ENCODE measurements around the gene GRB7.

GRB7 gene

DNA sequence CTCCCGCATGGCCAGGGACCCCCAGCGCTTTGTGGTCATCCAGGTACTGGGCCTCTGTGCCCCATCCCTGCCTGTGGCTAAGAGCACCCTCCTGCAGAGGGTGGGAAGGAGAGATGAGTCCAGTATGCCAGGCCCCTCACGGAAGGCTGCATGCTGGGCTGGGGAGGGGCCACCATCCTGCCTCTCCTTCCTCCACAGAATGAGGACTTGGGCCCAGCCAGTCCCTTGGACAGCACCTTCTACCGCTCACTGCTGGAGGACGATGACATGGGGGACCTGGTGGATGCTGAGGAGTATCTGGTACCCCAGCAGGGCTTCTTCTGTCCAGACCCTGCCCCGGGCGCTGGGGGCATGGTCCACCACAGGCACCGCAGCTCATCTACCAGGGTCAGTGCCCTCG is 11.1 kb upstream of the GRB7 start:
- TF ChIP-seq POLR2A (IDR thresholded peaks at IDR 0.05; ENCODE audit: low read depth, low read length) (no peak), POLR2AphosphoS5 (IDR thresholded peaks at IDR 0.05; ENCODE audit: low read depth, low read length) (peak; percentile 58; the same call in 1 of the 2 replicates), TAF1 (IDR thresholded peaks at IDR 0.05; ENCODE audit: borderline replicate concordance, low read depth, low read length) (no peak)
- no peak for DNase-seq (ENCODE audit: insufficient read length)
- FAIRE-seq, result no peak

DNA sequence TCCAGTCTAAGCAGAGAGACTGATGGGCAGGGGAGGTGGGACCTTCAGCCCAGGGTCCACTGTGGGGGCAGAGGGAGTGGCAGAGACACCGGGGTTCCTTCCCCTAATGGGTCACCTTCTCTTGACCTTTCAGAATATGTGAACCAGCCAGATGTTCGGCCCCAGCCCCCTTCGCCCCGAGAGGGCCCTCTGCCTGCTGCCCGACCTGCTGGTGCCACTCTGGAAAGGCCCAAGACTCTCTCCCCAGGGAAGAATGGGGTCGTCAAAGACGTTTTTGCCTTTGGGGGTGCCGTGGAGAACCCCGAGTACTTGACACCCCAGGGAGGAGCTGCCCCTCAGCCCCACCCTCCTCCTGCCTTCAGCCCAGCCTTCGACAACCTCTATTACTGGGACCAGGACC is 10.2 kb upstream of the GRB7 start:
- FAIRE-seq, result no peak
- no peak for TF ChIP-seq POLR2AphosphoS5 (IDR thresholded peaks at IDR 0.05; ENCODE audit: low read depth, low read length)
- no peak for TF ChIP-seq POLR2A (IDR thresholded peaks at IDR 0.05; ENCODE audit: low read depth, low read length)
- no peak for TF ChIP-seq TAF1 (IDR thresholded peaks at IDR 0.05; ENCODE audit: borderline replicate concordance, low read depth, low read length)
- DNase-seq (ENCODE audit: insufficient read length), result no peak

DNA sequence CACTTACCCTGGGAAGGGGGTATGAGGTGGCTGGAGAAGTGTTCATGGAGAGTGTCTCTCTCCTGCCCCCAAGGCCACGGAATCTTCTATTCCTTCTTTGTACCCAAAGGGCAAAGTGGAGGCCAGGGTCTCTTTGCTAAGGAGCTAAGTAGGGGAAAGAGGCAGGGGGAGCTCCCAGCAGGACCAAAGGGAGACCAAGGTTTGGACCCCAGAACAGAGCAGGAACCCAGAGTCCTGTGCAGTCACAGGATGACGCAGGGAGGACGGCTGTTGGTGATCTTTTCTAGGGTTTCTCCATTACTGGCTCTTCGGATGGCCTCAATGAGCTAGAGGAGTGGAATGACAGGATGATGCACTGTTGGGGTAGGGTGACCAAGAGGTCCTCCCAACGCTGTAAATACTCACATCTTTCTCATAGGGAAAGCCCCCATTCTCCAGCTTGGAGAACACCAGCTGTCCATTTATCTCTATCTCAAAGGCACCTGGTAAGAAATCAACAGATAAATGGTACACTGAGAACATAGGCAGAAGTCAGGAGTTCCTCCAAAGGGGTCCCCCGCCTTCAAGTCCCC is 8.4 kb upstream of the GRB7 start:
- TF ChIP-seq POLR2AphosphoS5 (IDR thresholded peaks at IDR 0.05; ENCODE audit: low read depth, low read length) (no peak), TAF1 (IDR thresholded peaks at IDR 0.05; ENCODE audit: borderline replicate concordance, low read depth, low read length) (no peak), POLR2A (IDR thresholded peaks at IDR 0.05; ENCODE audit: low read depth, low read length) (no peak)
- DNase-seq (ENCODE audit: insufficient read length) (no peak), FAIRE-seq (peak; percentile 50)

DNA sequence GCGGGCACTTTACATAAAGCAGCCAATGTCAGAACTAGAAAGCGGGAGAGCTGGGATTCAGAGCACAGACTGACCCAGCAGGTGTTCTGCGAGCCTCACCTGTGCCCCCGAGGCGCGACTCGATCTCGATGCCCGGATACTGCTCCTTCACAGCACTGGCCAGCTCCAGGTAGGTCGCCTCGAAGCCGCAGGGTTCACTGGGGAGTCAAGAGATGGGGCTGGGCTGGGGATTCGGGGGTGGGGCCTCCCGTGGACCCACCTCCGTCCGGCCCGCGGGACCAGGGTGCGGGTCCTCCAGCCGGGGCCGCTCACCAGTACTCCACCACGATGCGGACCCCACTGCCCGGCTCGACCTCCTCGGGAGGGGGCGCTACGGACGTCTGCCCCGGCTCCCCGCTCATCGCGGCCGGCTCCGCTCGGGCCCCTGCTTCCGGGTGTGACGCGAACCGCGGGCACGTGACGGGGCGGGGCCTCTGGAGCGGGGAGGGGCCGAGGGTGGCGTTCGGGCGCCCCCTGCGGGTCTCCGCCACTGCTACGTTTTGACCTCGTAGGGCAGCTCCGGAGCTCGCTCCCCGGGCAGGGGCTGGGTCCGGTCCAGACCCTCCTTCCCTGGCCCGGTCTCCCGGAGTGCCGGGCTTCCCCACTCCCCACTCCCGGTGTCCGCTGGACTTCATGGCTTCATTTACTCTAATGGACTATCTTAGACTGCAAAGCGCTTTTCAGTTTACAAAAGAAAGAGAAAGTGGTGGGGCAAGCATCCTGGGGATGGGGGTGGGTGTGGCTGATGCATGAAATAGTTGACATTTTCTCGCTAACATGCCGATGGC is 7.4 kb upstream of the GRB7 start, which contains the start of gene MIEN1:
TSS of gene MIEN1 (minus strand) at position 438 of the 827 bp plus-strand sequence. CDS start at position 401, 37 bp downstream.
- TF ChIP-seq POLR2A (IDR thresholded peaks at IDR 0.05; ENCODE audit: low read depth, low read length) (peak; percentile 90), POLR2AphosphoS5 (IDR thresholded peaks at IDR 0.05; ENCODE audit: low read depth, low read length) (peak; percentile 82), TAF1 (IDR thresholded peaks at IDR 0.05; ENCODE audit: borderline replicate concordance, low read depth, low read length) (0 out of 2 replicates have a peak, but pooled peaks have one; percentile 24)
- FAIRE-seq (peak; percentile 84), DNase-seq (ENCODE audit: insufficient read length) (peak; percentile 98)

DNA sequence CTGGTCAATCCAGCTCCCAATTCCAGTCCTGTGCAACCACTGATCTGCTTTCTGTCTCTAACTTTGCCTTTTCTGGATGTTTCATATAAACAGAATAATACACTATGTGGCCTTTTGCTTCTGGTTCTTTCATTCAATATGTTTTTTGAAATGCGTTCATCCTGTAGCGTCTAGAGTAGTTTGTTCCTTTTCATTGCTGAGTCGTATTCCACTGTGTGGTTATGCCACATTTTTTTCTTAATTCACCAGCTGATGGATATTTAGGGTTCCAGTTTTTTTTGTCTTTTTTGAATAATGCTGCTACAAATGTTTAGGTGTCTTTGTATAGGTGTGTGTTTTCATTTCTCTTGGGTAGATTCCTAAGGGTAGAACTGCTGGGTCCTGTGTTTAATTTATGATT is 5.2 kb upstream of the GRB7 start:
- TF ChIP-seq TAF1 (IDR thresholded peaks at IDR 0.05; ENCODE audit: borderline replicate concordance, low read depth, low read length), result no peak
- TF ChIP-seq POLR2A (IDR thresholded peaks at IDR 0.05; ENCODE audit: low read depth, low read length), result no peak
- TF ChIP-seq POLR2AphosphoS5 (IDR thresholded peaks at IDR 0.05; ENCODE audit: low read depth, low read length), result no peak
- FAIRE-seq (no peak), DNase-seq (ENCODE audit: insufficient read length) (no peak)

DNA sequence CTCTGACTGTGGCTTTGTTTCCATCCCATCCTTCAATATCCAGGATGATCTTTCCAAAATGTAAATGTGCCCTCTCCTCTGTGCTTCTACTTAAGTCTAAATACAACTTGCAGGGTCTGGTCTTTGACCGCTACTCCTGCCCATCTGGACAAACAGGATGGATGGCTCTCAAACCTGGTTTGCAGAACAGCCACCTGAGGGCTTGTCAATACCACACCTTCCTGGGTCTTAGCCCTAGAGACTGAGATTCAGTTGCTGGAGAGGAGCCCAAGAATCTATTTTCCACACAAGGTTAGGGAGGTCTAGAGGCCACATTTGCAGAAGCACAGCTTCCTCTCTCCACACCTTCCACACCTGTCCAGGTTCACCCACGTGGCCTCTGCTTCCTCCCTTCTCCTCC is 1.9 kb upstream of the GRB7 start:
- TF ChIP-seq POLR2AphosphoS5 (IDR thresholded peaks at IDR 0.05; ENCODE audit: low read depth, low read length) (no peak), TAF1 (IDR thresholded peaks at IDR 0.05; ENCODE audit: borderline replicate concordance, low read depth, low read length) (no peak), POLR2A (IDR thresholded peaks at IDR 0.05; ENCODE audit: low read depth, low read length) (no peak)
- DNase-seq (ENCODE audit: insufficient read length) (no peak), FAIRE-seq (no peak)

DNA sequence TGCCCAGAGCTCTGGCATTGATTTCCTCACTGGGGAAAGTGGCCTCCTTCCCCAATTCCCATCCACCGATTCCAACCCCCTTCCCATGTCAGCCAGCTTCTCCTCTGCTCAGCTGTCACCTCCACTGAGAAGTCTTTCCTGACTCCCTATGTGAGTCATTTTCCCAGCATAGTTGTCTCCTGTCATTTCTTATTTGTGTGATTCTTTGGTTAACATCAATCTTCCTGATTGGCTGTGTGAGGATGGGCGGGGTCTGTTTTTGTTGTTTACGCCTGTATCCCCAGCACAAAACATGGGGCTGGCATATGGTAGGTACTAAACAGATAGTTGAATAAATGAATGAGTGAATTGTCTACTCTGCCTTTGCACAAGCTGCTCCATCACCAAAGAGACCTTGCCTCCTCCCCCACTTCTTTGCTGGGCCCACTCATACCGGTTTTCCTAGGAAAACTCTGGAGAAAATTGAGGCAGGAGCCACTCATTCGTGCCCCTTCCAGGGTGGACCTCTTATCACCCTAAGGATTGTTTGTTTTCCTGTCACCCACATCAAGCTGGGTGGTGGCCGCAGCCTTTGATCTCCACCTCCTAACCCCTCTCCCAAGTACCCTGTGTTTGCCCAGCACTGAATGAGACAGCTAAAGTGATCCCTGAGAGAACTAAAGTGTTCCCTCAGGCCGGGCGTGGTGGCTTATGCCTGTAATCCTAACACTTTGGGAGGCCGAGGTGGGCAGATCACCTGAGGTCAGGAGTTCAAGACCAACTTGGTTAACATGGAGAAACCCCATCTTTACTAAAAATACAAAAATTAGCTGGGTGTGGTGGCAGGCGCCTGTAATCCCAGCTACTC is 1.2 kb upstream of the GRB7 start:
- no peak for DNase-seq (ENCODE audit: insufficient read length)
- no peak for TF ChIP-seq TAF1 (IDR thresholded peaks at IDR 0.05; ENCODE audit: borderline replicate concordance, low read depth, low read length)
- TF ChIP-seq POLR2AphosphoS5 (IDR thresholded peaks at IDR 0.05; ENCODE audit: low read depth, low read length), result no peak
- no peak for TF ChIP-seq POLR2A (IDR thresholded peaks at IDR 0.05; ENCODE audit: low read depth, low read length)
- FAIRE-seq, result no peak

DNA sequence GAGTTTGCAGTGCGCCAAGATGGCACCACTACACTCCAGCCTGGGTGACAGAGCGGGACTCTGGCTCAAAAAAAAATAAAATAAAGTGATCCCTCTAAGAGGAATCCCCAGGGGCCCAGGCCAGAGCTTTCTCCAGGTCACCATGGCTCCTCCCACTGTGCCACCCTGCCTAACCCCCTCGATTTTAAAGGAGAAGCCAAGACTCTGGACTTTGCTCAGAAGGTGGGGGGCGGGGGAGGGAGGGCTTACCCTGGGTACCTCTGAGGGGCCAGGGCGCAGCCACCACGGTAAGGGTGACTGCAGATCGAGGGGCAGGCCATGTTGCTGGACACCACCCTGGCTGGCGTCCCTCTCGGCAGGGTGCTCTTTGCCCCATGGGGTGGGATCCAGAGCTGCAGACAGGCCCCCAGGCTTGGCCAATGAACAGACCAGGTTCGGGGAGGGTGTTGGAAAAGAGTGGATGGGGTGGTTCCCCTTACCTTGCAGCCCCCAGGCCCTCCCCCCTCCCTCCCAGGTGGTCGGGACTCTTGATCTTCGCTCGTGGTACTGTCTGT is 455 bp upstream of the GRB7 start:
- DNase-seq (ENCODE audit: insufficient read length), result no peak
- no peak for FAIRE-seq
- TF ChIP-seq POLR2AphosphoS5 (IDR thresholded peaks at IDR 0.05; ENCODE audit: low read depth, low read length), result no peak

DNA sequence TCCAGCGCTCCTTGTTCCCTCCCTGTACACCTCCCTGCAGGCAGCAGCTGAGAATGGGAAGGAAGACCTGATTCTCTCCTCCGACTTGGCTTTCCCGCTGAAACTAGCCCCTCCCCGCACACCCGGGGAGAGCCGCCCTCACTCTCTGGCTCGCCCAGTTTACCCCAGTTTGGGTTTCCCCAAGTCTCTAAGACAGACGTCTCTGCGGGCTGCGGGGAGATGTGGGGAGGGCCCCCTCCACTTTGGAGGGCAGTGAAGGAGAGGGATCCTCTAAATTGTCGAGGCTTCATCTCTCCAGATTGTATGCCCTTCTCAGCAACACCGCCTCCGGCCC is 797 bp downstream of the GRB7 start:
- peak; percentile 67 for DNase-seq (ENCODE audit: insufficient read length)
- FAIRE-seq, result peak; percentile 79
- TF ChIP-seq POLR2A (IDR thresholded peaks at IDR 0.05; ENCODE audit: low read depth, low read length) (no peak), POLR2AphosphoS5 (IDR thresholded peaks at IDR 0.05; ENCODE audit: low read depth, low read length) (no peak), TAF1 (IDR thresholded peaks at IDR 0.05; ENCODE audit: borderline replicate concordance, low read depth, low read length) (no peak)

DNA sequence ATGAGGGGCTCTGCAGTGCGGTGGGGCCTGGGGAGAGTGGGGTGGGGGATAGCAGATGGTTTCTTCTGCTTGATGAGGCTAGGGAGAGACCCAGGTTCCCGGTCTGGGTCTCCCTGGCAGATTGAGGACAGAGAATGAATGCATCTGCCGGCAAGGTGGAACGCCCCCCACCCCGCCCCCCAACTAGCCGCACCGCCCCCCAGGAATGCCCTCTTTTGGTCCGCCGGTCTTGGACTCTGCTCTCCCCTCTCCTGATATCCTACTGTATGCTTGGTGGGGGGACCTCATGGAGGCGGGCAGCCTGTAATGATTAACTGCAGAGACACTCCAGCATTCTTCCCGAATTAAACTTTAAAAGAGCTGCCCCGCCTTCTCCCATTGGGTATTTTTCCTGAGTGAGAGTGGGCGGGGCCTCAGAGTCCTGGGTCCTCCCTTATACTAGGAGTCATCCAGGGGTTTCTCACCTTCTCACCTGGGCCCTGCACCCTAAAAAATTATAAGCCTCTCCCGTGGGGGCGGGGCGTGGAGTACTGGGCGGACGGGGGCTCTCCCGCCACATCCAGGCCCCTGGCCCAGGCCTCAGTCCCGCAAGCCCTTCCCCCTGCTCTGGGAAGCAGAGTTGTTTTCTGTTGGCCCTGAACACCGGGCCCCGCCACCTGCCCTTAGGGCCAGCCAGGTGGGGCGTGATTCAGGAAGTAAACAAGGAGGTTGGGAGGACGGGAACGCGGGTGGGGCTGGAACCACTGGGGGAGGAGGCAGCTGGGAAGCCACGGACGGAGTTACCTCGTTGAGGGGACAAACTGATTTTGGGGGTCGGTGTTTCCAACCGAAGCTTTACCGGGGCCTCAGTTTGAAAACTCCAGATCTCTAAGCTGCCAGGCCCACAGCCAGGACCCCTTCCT is 1.5 kb downstream of the GRB7 start:
- FAIRE-seq (no peak), DNase-seq (ENCODE audit: insufficient read length) (no peak)
- TF ChIP-seq POLR2AphosphoS5 (IDR thresholded peaks at IDR 0.05; ENCODE audit: low read depth, low read length) (no peak), POLR2A (IDR thresholded peaks at IDR 0.05; ENCODE audit: low read depth, low read length) (no peak), TAF1 (IDR thresholded peaks at IDR 0.05; ENCODE audit: borderline replicate concordance, low read depth, low read length) (no peak)
